ENCODE data around the gene TNK1.

DNA sequence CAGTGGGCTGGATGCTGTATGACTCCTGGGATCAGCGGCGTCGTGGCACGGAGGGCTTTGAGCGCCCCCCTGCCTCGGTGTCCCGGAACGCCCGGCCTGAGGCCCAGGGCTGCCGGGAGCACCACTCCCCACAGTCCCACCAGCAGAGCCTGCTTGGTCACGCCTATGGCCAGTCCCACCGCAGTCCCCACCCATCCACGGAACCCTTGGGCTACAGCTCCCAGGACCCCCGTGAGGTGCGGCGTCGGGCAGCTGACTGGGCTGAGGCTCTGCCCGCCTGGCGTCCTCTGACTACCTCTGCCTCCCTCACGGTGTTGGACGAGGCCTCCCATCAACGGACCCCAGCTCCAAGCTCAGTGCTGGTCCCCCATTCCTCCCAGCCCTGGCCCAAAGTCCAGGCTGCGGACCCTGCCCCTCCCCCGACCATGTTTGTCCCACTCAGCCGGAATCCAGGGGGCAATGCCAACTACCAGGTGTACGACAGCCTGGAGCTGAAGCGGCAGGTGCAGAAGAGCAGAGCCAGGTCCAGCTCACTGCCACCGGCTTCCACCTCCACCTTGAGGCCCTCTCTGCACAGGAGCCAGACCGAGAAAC is 46.1 kb downstream of the TNK1 start:
- no peak for TF ChIP-seq CTCF (IDR thresholded peaks at IDR 0.05)
- TF ChIP-seq EZH2 (IDR thresholded peaks at IDR 0.05; ENCODE audit: borderline replicate concordance, insufficient read depth, low read depth, low read length, poor library complexity, severe bottlenecking) = no peak

Data from B cell (primary cell).